Endodermal cell (in vitro differentiated cells): ENCODE results near the gene CDPF1. TPM values are rescaled to one million over a fixed set of nuclear protein-coding genes. Genes with fewer than 3 reads are reported as not detected.

ENCODE experiments used
- DNase-seq: peaks from one replicate; pipeline ENCODE4 v3.0.0-alpha.2; 2017
- H3K27ac ChIP-seq: 2 replicates; pipeline ENCODE4 v1.5.1; 2013; ENCODE audit warnings: mild to moderate bottlenecking, low read depth, low read length, moderate library complexity
- H3K27me3 ChIP-seq: 2 replicates; pipeline ENCODE4 v1.6.1; 2013; ENCODE audit warnings: mild to moderate bottlenecking, low read length, moderate library complexity; ENCODE audit not compliant: insufficient read depth, control insufficient read depth, poor library complexity, severe bottlenecking
- H3K36me3 ChIP-seq: 2 replicates; pipeline ENCODE4 v1.7.0; 2013; ENCODE audit warnings: mild to moderate bottlenecking, low read length, moderate library complexity; ENCODE audit not compliant: control insufficient read depth, insufficient read depth
- H3K4me1 ChIP-seq: one replicate; pipeline ENCODE4 v1.7.0; 2013; ENCODE audit warnings: low read length; ENCODE audit not compliant: control insufficient read depth, insufficient read depth
- H3K4me3 ChIP-seq: 2 replicates; pipeline ENCODE4 v1.5.1; 2013; ENCODE audit warnings: mild to moderate bottlenecking, low read length, moderate library complexity
- H3K9ac ChIP-seq: 2 replicates; pipeline ENCODE4 v1.6.1; 2013; ENCODE audit warnings: mild to moderate bottlenecking, low read length, moderate library complexity; ENCODE audit not compliant: poor library complexity, severe bottlenecking; ENCODE audit errors: extremely low read depth
- H3K9me3 ChIP-seq: 2 replicates; pipeline ENCODE4 v1.6.1; 2013; ENCODE audit warnings: mild to moderate bottlenecking, low read length, moderate library complexity; ENCODE audit not compliant: control insufficient read depth
- H3K27ac Mint-ChIP-seq: 2 replicates; pipeline ENCODE4 v1.8.0; 2020; ENCODE audit warnings: mixed read lengths
- H3K27me3 Mint-ChIP-seq: 2 replicates; pipeline ENCODE4 v1.8.0; 2021; ENCODE audit warnings: mild to moderate bottlenecking, mixed read lengths; ENCODE audit not compliant: insufficient read depth
- H3K36me3 Mint-ChIP-seq: 2 replicates; pipeline ENCODE4 v1.8.0; 2020; ENCODE audit warnings: low read depth, mixed read lengths
- H3K4me1 Mint-ChIP-seq: 2 replicates; pipeline ENCODE4 v1.8.0; 2020; ENCODE audit warnings: mixed read lengths
- H3K4me3 Mint-ChIP-seq: 2 replicates; pipeline ENCODE4 v1.8.0; 2020; ENCODE audit warnings: mild to moderate bottlenecking, moderate library complexity, mixed read lengths
- H3K9me3 Mint-ChIP-seq: 2 replicates; pipeline ENCODE4 v1.8.0; 2020; ENCODE audit warnings: mild to moderate bottlenecking, mixed read lengths
- CTCF ChIP-seq: fragments of 200-600 bp; sonication (generic); conservative IDR thresholded peaks from 2 replicates; pipeline ENCODE4 v1.5.0; 2021; ENCODE audit warnings: antibody characterized with exemption, mild to moderate bottlenecking
- WGBS, 2 experiments: methylation state at CpG; one replicate each; pipeline versions ENCODE4 v1.1.5 to v1.1.7; 2013; ENCODE audit warnings: missing lambda C conversion rate in 2 of 2, mixed read lengths in 1 of 2; ENCODE audit not compliant: insufficient coverage in 1 of 2, insufficient read length in 1 of 2; 5-methylcytosine and 5-hydroxymethylcytosine counted together
- total RNA-seq, 2 donors: library from RNA; stranded (reverse); fragmentation: NEBNext Ultra II Directional in 1 of 2; extraction: Animal tissue kit (Norgen Biotek cat#: 25700) in 1 of 2; gene quantifications; 2 replicates in 1 of 2; 3 replicates in 1 of 2; pipeline ENCODE4 v1.2.1, GENCODE V29; 2021

The CDPF1 gene
- total RNA-seq, 2 donors from 2014 or later, result 11.3 to 15.1 TPM

GRCh38 chr22:46275455-46276122 lies 25.5 kb upstream of the CDPF1 start:
- peaks cover 55% of the 10 kb centered on the region for H3K36me3 Mint-ChIP-seq
- H3K27ac Mint-ChIP-seq, result no peak overlapping the region
- no peaks in the 10 kb centered on the region for H3K4me1 Mint-ChIP-seq
- Histone ChIP-seq H3K27me3 (no peaks in the 10 kb centered on the region), H3K4me3 (no peak overlapping the region), H3K9me3 (peaks cover 13% of the 10 kb centered on the region), H3K27ac (no peak overlapping the region), H3K9ac (no peak overlapping the region), H3K4me1 (no peaks in the 10 kb centered on the region), H3K36me3 (peaks cover 53% of the 10 kb centered on the region)
- no peak overlapping the region for H3K4me3 Mint-ChIP-seq
- DNase-seq, result no peak
- 93 to 94% methylated on average over 3 of the region's 3 CpGs for WGBS, 2 experiments
- H3K9me3 Mint-ChIP-seq, result peaks cover 6% of the 10 kb centered on the region
- H3K27me3 Mint-ChIP-seq, result no peaks in the 10 kb centered on the region
- no peak for TF ChIP-seq CTCF

GRCh38 chr22:46274381-46274780 lies 24.3 kb upstream of the CDPF1 start:
- H3K9me3 Mint-ChIP-seq, result peaks cover 6% of the 10 kb centered on the region
- no peaks in the 10 kb centered on the region for H3K4me1 Mint-ChIP-seq
- WGBS, 2 experiments, result 94 to 96% methylated on average over 6 to 8 of the region's 8 CpGs
- TF ChIP-seq CTCF, result no peak
- Histone ChIP-seq H3K4me1 (no peaks in the 10 kb centered on the region), H3K27me3 (no peaks in the 10 kb centered on the region), H3K27ac (no peak overlapping the region), H3K4me3 (no peak overlapping the region), H3K36me3 (peaks cover 44% of the 10 kb centered on the region), H3K9ac (no peak overlapping the region), H3K9me3 (peaks cover 13% of the 10 kb centered on the region)
- H3K27ac Mint-ChIP-seq, result no peak overlapping the region
- DNase-seq, result no peak
- no peaks in the 10 kb centered on the region for H3K27me3 Mint-ChIP-seq
- no peak overlapping the region for H3K4me3 Mint-ChIP-seq
- peaks cover 55% of the 10 kb centered on the region for H3K36me3 Mint-ChIP-seq

- H3K27ac Mint-ChIP-seq, result no peak overlapping the region
- peaks cover 50% of the 10 kb centered on the region for H3K36me3 Mint-ChIP-seq
- 96% methylated on average over 8 to 12 of the region's 12 CpGs for WGBS, 2 experiments
- H3K27me3 ChIP-seq, result no peaks in the 10 kb centered on the region
- H3K9me3 Mint-ChIP-seq, result peaks cover 6% of the 10 kb centered on the region
- H3K9me3 ChIP-seq, result peaks cover 13% of the 10 kb centered on the region
- H3K9ac ChIP-seq, result no peak overlapping the region
- no peaks in the 10 kb centered on the region for H3K4me1 ChIP-seq
- H3K4me3 Mint-ChIP-seq, result no peak overlapping the region
- peaks cover 37% of the 10 kb centered on the region for H3K36me3 ChIP-seq
- TF ChIP-seq CTCF, result no peak
- H3K4me1 Mint-ChIP-seq, result no peaks in the 10 kb centered on the region
- H3K4me3 ChIP-seq, result no peak overlapping the region
- no peak for DNase-seq
- no peak overlapping the region for H3K27ac ChIP-seq
- no peaks in the 10 kb centered on the region for H3K27me3 Mint-ChIP-seq
These were observed 23.5 kb upstream of the CDPF1 start for GRCh38 chr22:46273432-46274148.
